KG1 (cell line): ENCODE data around the gene SNRPD3.
"Not testable (repeated sequence)": the region's sequence is repeated elsewhere in the genome, so short reads cannot be mapped to it uniquely, and the experiment has no call there.

ENCODE experiments used
- DNase-seq: peaks from one replicate; lab custom pipeline; 2025; lab: John Stamatoyannopoulos, UW

Gene SNRPD3

DNA sequence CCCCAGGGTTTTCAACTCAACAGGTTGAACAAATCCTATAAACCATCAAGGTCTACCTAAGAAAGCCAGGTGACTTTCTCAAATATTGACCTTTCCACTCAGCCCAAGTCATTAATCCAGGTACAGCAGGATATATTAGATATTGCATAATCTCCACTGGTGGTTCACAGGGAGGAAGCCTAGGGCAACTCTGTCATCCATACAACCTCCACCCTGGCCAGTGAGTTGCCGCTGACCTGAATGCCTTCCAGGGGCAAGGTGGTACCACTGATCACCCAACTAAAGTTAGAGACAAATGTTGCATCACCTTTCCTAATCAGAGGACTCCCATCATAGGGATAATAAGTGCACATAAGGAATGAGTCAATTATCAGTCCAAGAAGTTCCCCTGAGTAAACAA lies 23.7 kb upstream of the SNRPD3 start:
- no peak for DNase-seq

DNA sequence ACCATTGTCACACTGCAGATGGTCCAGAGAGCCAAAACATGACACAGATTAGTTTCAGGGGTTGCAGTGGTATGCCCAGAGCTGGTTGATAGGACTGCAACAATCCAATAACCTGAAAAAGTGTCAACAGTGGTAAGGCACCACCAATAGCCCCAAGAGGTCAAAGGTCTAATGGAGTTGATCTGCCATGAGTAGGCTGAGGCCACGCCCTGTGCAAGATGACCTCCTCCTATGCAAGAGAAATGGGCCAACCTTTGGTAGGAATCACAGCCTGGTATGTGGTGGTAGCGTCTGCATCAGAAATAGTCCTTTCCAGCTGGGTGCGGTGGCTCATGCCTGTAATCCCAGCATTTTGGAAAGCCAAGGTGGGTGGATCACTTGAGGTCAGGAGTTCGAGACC lies 20.5 kb upstream of the SNRPD3 start:
- no peak for DNase-seq

- no peak for DNase-seq
Measured at GRCh38 chr22:24536089-24536488, 19.7 kb upstream of the SNRPD3 start.

DNA sequence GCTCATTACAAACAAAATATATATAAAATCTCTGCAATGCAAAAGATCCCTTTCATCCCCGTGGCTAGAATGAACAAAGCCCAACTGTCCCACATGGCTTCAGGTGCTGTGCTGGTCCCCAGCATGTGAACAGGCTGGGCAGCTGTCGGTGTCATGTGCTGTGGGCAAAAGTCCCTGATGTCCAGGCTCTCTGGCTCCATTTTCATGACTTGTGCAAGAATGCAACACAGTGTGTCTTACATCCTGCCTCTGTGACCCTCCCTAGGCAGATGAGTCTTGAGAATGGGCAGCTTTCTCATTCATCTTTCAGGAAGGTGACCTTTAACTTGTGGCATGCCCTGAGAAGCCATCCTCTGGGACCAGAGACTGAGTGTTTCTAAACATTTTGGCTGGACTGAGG lies 15.3 kb upstream of the SNRPD3 start:
- DNase-seq, result no peak

GRCh38 chr22:24541681-24542515 lies 13.9 kb upstream of the SNRPD3 start:
- no peak for DNase-seq

DNA sequence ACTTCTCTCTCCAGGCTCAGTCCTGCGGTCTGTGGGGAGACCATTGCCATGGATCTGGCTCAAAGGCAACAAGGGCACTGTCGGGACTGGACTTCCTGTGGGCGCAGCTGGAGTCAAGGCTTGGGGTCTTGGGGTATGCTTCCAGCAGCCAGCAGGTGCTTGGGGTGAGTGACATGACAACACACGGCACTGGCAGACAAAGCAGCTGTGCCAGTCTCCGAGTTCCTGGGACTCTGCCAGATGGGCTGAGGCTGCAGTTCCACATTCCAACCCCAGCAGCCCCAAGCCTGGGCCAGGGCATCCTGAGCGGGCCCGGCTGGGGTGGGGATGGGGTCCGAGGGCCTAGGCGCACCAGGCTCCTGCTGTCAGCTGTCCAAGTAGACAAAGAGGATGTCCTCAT lies 13.2 kb upstream of the SNRPD3 start:
- DNase-seq, result no peak

DNA sequence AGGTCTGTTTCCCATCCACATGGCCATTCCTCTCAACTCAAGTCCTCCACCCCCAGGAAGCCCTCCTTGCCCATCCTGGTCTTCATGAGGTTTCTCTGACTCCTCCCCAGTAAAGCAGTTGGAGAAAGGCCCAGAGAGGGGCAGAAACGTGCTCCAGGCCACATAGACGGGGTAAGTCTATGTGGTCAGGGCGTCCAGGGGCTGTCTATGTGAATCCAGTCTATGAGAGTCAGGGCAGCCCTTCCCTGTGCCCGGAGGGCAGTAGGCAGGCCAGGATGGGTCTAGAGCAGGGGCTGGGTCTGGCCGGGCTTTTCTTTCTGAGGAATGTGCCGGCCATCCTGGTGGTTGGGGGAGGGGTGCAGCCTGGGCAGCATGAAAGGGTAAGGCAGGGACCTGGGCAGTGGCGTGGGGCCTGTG lies 12.6 kb upstream of the SNRPD3 start:
- DNase-seq, result no peak

- DNase-seq, result no peak
Measured at GRCh38 chr22:24543679-24544243, 12.0 kb upstream of the SNRPD3 start.

DNA sequence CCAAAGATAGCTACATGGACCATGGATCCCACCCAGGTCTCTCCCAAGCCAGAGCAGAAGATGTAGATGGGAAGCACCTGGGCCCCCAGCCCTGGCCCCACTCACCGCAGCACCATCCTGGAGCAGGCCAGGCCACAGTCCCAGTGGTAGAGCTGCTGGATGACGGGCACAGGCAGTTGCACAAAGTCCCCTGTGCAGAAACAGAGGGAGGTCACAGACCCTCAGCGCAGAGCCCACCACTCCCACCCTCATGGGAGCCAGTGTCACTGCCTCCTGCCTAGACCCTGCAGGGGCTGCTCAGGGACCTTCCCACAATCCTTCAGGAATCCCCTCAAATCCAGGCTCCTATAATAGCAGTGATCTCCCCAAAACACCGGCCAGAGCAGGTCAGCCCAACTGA lies 7.0 kb upstream of the SNRPD3 start:
- no peak for DNase-seq

DNA sequence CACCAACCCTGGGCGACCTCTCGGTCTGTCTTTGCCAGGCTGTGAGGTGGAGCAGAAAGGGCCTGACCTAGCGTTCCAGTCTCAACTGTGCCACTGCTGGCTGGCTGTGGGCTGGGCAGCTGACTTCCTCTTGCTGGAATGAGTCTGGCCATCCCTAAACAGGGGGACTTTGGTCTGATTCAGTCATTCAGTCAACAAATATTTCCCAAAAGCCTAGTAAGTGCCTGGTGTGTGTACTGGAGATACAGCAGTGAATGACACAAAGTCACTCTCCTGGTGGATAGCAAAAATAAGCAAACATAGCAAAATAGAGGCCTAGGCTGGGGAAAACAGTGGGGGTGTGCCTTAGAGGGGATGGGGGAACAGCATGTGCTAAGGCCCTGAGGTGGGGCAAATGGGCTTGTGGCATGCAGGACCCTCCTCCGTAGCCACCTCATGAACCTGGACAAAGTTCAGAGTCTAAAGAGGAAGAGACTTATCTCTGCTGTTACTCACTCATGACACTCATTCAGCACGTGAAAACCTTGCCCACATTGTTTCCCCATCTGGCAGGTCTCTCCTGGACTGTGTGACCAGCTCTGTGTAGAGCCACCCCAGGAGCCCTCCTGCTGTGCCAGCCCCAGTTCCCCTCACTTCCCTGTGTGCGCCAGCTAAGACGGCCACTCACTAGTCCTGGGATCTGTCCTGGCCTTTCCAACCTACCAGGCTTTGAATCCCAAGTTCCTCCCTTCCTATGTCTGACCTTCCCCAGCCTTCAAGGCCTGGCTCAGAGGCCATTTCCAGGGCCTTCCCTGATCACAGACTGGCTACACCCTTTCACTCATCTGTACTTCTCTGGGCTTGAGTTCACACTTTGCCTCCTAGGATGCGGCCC lies 5.5 kb upstream of the SNRPD3 start:
- no peak for DNase-seq

GRCh38 chr22:24550902-24551435 lies 4.8 kb upstream of the SNRPD3 start:
- DNase-seq, result peak; percentile 21

DNA sequence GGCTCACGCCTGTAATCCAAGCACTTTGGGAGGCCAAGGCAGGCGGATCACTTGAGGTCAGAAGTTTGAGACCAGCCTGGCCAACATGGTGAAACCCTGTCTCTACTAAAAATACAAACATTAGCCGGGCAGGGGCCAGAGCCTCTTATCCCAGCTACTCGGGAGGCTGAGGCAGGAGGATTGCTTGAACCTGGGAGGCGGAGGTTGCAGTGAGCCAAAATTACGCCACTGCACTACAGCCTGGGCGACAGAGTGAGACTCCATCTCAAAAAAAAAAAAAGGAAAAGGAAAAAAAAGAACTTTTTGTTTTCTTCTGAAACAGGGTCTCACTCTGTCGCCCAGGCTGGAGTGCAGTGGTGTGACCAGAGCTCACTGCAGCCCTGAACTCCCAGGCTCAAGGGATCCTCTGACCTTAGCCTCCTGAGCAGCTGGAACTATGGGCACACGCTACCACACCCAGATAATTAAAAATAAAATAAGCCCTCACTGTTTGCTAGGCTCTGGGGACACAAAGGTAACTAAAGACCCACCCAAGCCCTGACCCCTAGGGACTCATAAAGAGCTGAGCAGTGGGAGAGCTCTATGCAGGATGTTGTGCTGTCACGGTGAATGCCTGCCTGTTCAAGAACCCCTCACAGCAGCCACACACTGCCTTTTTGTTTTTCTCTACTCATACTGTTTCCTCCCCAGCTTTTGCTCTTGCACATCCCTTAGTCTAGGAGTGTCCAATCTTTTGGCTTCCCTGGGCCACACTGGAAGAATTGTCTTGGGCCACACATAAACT lies 3.1 kb upstream of the SNRPD3 start:
- DNase-seq, result not testable (repeated sequence)

DNA sequence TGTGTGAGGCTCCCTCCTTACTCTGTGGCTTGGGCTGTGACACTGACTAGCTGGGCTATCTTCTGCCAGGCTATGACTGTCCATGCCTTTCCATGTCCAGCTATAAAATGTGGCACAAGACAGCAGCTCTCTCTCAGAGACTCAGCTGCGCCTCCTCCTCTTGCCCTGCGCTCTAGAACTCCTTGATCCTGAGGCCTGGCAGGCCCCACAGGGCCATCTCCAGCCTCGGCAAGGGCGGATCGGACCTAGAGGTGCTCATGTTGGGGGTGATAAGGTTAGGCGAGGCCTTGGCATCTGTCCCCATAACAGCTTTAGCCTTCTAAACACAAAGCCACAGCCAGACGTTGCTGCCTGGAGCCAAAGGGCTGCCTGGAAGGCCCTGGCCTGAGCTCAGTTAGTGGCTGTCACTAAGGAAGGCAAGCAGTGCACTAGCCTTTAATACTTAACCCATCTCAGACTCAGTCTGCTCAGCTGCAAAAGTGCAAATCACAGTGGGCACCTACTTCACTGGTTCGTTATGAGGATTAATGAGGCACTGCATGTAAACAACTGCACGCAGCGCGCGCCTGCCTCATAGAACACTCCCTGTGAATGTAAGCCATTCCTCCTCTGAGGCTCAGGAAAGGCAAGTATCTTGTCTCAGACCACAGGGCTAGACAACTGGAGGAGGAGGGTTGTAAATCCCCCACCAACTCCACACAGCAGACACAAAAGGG lies 2.0 kb upstream of the SNRPD3 start:
- no peak for DNase-seq

- DNase-seq, result no peak
Measured at GRCh38 chr22:24554313-24555164, 1.3 kb upstream of the SNRPD3 start, which contains the start of gene GUCD1. GUCD1 (minus strand) TSS chr22:24555138; CDS start chr22:24554991, 147 bp downstream.

DNA sequence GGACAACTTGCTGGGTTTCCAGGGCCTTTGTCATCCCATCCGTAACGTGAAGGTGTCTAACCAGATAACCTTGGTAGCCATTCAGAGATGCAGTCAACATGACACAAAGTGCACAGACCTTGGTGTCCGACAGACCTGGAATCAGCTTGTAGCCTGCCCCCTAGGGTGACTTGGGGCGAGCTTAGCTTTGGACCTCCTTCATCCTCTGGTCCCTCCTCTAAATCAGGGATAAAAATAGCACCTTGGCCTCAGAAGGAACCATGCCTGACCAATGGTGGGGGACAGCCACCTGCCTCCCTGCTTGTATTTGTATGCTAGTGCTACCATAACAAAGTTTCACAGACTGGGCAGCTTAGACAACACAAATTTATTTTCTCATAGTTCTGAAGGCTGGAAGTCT lies 3.7 kb downstream of the SNRPD3 start:
- no peak for DNase-seq

- no peak for DNase-seq
Measured at GRCh38 chr22:24563246-24563645, 7.4 kb downstream of the SNRPD3 start.

GRCh38 chr22:24564376-24565058 lies 8.7 kb downstream of the SNRPD3 start:
- no peak for DNase-seq

- no peak for DNase-seq
Measured at GRCh38 chr22:24565077-24565476, 9.3 kb downstream of the SNRPD3 start.

GRCh38 chr22:24566899-24567511 lies 11.2 kb downstream of the SNRPD3 start:
- no peak for DNase-seq
